H1 (cell line): ENCODE measurements around the gene INCENP. TPM values are rescaled to one million over a fixed set of nuclear protein-coding genes. Genes with fewer than 3 reads are reported as not detected.
A peak's percentile ranks its signal among the peaks of the same experiment; 100 is the strongest.

Source experiments
- CTCF ChIA-PET: fragments of 300-600 bp; sonication (Branson Sonifier 250); formaldehyde crosslinking; loops from one replicate; lab custom pipeline; 2021; ENCODE audit not compliant: partially characterized antibody; lab: Charles Lee
- POLR2A ChIA-PET: fragments of 300-600 bp; sonication (Branson Sonifier 250); formaldehyde crosslinking; loops from one replicate; lab custom pipeline; 2021; ENCODE audit warnings: inconsistent platforms; ENCODE audit not compliant: partially characterized antibody; lab: Charles Lee
- DNase-seq, 2 experiments: peaks; one replicate each; pipeline versions ENCODE4 v3.0.0 to v3.0.0-alpha.2; 2010 to 2022; ENCODE audit warnings: low spot score in 2 of 2, low read depth in 1 of 2, mixed read lengths in 1 of 2
- FAIRE-seq: peaks from 2 replicates; lab custom pipeline; 2011; peaks lifted over from hg19 to GRCh38; lab: Jason Lieb, UNC
- H2AFZ ChIP-seq: 2 replicates; pipeline ENCODE4 v1.8.1; 2012; ENCODE audit warnings: low read length, inconsistent platforms
- H2AK5ac ChIP-seq: 2 replicates; pipeline ENCODE4 v1.6.1; 2013; ENCODE audit warnings: low read depth, low read length
- H2BK120ac ChIP-seq: replicated peaks from 2 replicates; pipeline ENCODE3; 2013; ENCODE audit warnings: low read depth, low read length, inconsistent platforms
- H2BK12ac ChIP-seq: 2 replicates; pipeline ENCODE4 v1.6.1; 2013; ENCODE audit warnings: low read depth, low read length
- H2BK15ac ChIP-seq: 2 replicates; pipeline ENCODE4 v1.6.1; 2013; ENCODE audit warnings: low read length
- H2BK20ac ChIP-seq: 2 replicates; pipeline ENCODE4 v1.6.1; 2013; ENCODE audit warnings: low read length
- H2BK5ac ChIP-seq: 2 replicates; pipeline ENCODE4 v1.6.1; 2013; ENCODE audit warnings: low read depth, low read length
- H3K14ac ChIP-seq: 2 replicates; pipeline ENCODE4 v1.6.1; 2013; ENCODE audit warnings: inconsistent platforms; ENCODE audit not compliant: insufficient read length
- H3K18ac ChIP-seq: 2 replicates; pipeline ENCODE4 v1.6.1; 2013; ENCODE audit warnings: low read length; ENCODE audit errors: extremely low read depth
- H3K23ac ChIP-seq: 2 replicates; pipeline ENCODE4 v1.6.1; 2013; ENCODE audit warnings: inconsistent platforms; ENCODE audit not compliant: insufficient read length
- H3K23me2 ChIP-seq: 2 replicates; pipeline ENCODE4 v1.6.1; 2013; ENCODE audit warnings: low read depth, low read length
- H3K27ac ChIP-seq: 2 replicates; pipeline ENCODE4 v1.6.1; 2011; ENCODE audit warnings: low read depth, low read length, inconsistent platforms
- H3K27me3 ChIP-seq, 4 experiments: replicated peaks in 1 of 4; 1 replicate in 1 of 4; 2 replicates in 3 of 4; pipeline versions ENCODE4 v1.6.1 to v1.8.1; 2011 to 2013; ENCODE audit warnings: low read length in 3 of 4, mild to moderate bottlenecking in 3 of 4, inconsistent platforms in 2 of 4, mixed read lengths in 2 of 4, moderate library complexity in 1 of 4; ENCODE audit not compliant: control insufficient read depth in 3 of 4, insufficient read depth in 3 of 4; ENCODE audit errors: extremely low read depth in 1 of 4
- H3K36me3 ChIP-seq, 4 experiments: 2 replicates each; pipeline versions ENCODE4 v1.6.1 to v1.8.1; 2011 to 2013; ENCODE audit warnings: mild to moderate bottlenecking in 4 of 4, low read length in 3 of 4, moderate library complexity in 2 of 4, control low read depth in 1 of 4, inconsistent platforms in 1 of 4; ENCODE audit not compliant: insufficient read depth in 4 of 4, control insufficient read depth in 2 of 4
- H3K4ac ChIP-seq: replicated peaks from 2 replicates; pipeline ENCODE3; 2013; ENCODE audit warnings: low read length, low read depth, mixed read lengths, inconsistent platforms; ENCODE audit not compliant: insufficient read length
- H3K4me1 ChIP-seq, 4 experiments: replicated peaks in 1 of 4; 1 replicate in 1 of 4; 2 replicates in 3 of 4; pipeline versions ENCODE4 v1.6.1 to v1.8.1; 2011 to 2013; ENCODE audit warnings: low read length in 3 of 4, inconsistent platforms in 2 of 4, mixed read lengths in 1 of 4; ENCODE audit not compliant: insufficient read depth in 4 of 4, control insufficient read depth in 3 of 4
- H3K4me2 ChIP-seq, 2 experiments: 2 replicates each; pipeline versions ENCODE4 v1.6.1 to v1.8.1; 2011 to 2013; ENCODE audit warnings: low read depth in 2 of 2, low read length in 2 of 2, control low read depth in 1 of 2, inconsistent platforms in 1 of 2, mild to moderate bottlenecking in 1 of 2; ENCODE audit not compliant: insufficient read depth in 1 of 2
- H3K4me3 ChIP-seq, 4 experiments: fragments of 200-600, 300-600 bp in 1 of 4; sonication (generic), shearing (Covaris generic), sonication (Bioruptor Twin) in 1 of 4; 2 replicates each; pipeline versions ENCODE4 v1.5.1 to v1.8.1; 2011 to 2016; ENCODE audit warnings: low read length in 4 of 4, low read depth in 3 of 4, control low read depth in 2 of 4, inconsistent platforms in 2 of 4, mild to moderate bottlenecking in 2 of 4, mixed read lengths in 1 of 4, moderate library complexity in 1 of 4; ENCODE audit not compliant: insufficient read depth in 2 of 4; ENCODE audit errors: extremely low read depth in 1 of 4
- H3K56ac ChIP-seq: replicated peaks from 2 replicates; pipeline ENCODE3; 2013; ENCODE audit warnings: low read depth, mild to moderate bottlenecking, mixed read lengths, low read length, inconsistent platforms; ENCODE audit not compliant: insufficient read length
- H3K79me1 ChIP-seq: 2 replicates; pipeline ENCODE4 v1.6.1; 2013; ENCODE audit warnings: low read depth, low read length, control low read depth
- H3K79me2 ChIP-seq, 2 experiments: 2 replicates each; pipeline versions ENCODE4 v1.6.1 to v1.8.1; 2012 to 2013; ENCODE audit warnings: low read length in 2 of 2, mild to moderate bottlenecking in 2 of 2, inconsistent platforms in 1 of 2; ENCODE audit not compliant: insufficient read depth in 2 of 2, control insufficient read depth in 1 of 2
- H3K9ac ChIP-seq, 4 experiments: replicated peaks in 1 of 4; 1 replicate in 1 of 4; 2 replicates in 3 of 4; pipeline versions ENCODE4 v1.6.1 to v1.8.1; 2011 to 2013; ENCODE audit warnings: low read depth in 3 of 4, low read length in 3 of 4, control low read depth in 2 of 4, mild to moderate bottlenecking in 2 of 4, moderate library complexity in 2 of 4, inconsistent platforms in 1 of 4; ENCODE audit errors: extremely low read depth in 1 of 4
- H3K9me3 ChIP-seq, 2 experiments: 2 replicates each; pipeline versions ENCODE4 v1.6.1 to v1.8.1; 2012 to 2013; ENCODE audit warnings: mild to moderate bottlenecking in 2 of 2, moderate library complexity in 2 of 2, control low read depth in 1 of 2, inconsistent platforms in 1 of 2, low read depth in 1 of 2, low read length in 1 of 2, mixed read lengths in 1 of 2; ENCODE audit not compliant: insufficient read depth in 2 of 2
- H4K20me1 ChIP-seq, 2 experiments: replicated peaks in 1 of 2; 2 replicates each; pipeline versions ENCODE3 to v1.8.1; 2011 to 2013; ENCODE audit warnings: inconsistent platforms in 2 of 2, low read length in 2 of 2, mild to moderate bottlenecking in 1 of 2; ENCODE audit not compliant: insufficient read depth in 2 of 2, control insufficient read depth in 1 of 2
- H4K5ac ChIP-seq: 2 replicates; pipeline ENCODE4 v1.6.1; 2013; ENCODE audit warnings: low read length, low read depth, mixed read lengths, inconsistent platforms; ENCODE audit not compliant: insufficient read length
- H4K8ac ChIP-seq: 2 replicates; pipeline ENCODE4 v1.8.0; 2013; ENCODE audit warnings: mild to moderate bottlenecking, moderate library complexity, low read length, inconsistent platforms; ENCODE audit not compliant: insufficient read depth; ENCODE audit errors: extremely low read depth
- H4K91ac ChIP-seq: replicated peaks from 2 replicates; pipeline ENCODE3; 2013; ENCODE audit warnings: low read length, mixed read lengths, inconsistent platforms; ENCODE audit not compliant: insufficient read length
- CTBP2 ChIP-seq: IDR thresholded peaks from 2 replicates; pipeline ENCODE4 v1.7.0; 2011; ENCODE audit warnings: borderline replicate concordance, mild to moderate bottlenecking, moderate library complexity, mixed read lengths, low read length; ENCODE audit not compliant: insufficient read depth, insufficient read length
- HDAC2 ChIP-seq, 2 experiments: fragments of 300-600 bp in 1 of 2; sonication (generic) in 1 of 2; IDR thresholded peaks; 2 replicates each; pipeline ENCODE4 v1.6.1; 2011 to 2012; ENCODE audit warnings: low read depth in 2 of 2, low read length in 2 of 2, mild to moderate bottlenecking in 2 of 2, moderate library complexity in 2 of 2, borderline replicate concordance in 1 of 2, inconsistent platforms in 1 of 2
- KDM4A ChIP-seq: IDR thresholded peaks from one replicate; pipeline ENCODE4 v1.7.1; 2012; ENCODE audit warnings: low read depth, mild to moderate bottlenecking, moderate library complexity, low read length, inconsistent platforms; ENCODE audit not compliant: severe bottlenecking
- PHF8 ChIP-seq: fragments of 200-600 bp; sonication (generic); conservative IDR thresholded peaks from 2 replicates; pipeline ENCODE4 v1.7.1; 2012; ENCODE audit warnings: low read depth, mild to moderate bottlenecking, inconsistent platforms, low read length, moderate library complexity
- SIN3A ChIP-seq, 2 experiments: IDR thresholded peaks in 1 of 2; conservative IDR thresholded peaks in 1 of 2; 2 replicates each; pipeline ENCODE4 v1.6.1; 2011 to 2012; ENCODE audit warnings: low read length in 2 of 2, improper control_type of control experiment in 1 of 2, low read depth in 1 of 2, mild to moderate bottlenecking in 1 of 2
- SIX5 ChIP-seq: IDR thresholded peaks from 2 replicates; pipeline ENCODE4 v1.6.1; 2011; ENCODE audit warnings: mild to moderate bottlenecking, low read depth, low read length
- ZNF274 ChIP-seq: IDR thresholded peaks from 2 replicates; pipeline ENCODE4 v1.7.0; 2012; ENCODE audit warnings: low read length, borderline replicate concordance; ENCODE audit errors: extremely low read depth
- WGBS, 2 experiments: shearing (Covaris generic) in 1 of 2; methylation state at CpG; one replicate each; pipeline versions ENCODE4 v1.1.6 to v1.1.7; 2013 to 2015; ENCODE audit warnings: low lambda C conversion rate in 2 of 2, mixed read lengths in 2 of 2, inconsistent platforms in 1 of 2, low coverage in 1 of 2, missing lambda C conversion rate in 1 of 2; ENCODE audit not compliant: insufficient replicate concordance in 2 of 2, insufficient coverage in 1 of 2, insufficient read length in 1 of 2; ENCODE audit errors: extremely low coverage in 1 of 2, missing lambda C conversion rate in 1 of 2; 5-methylcytosine and 5-hydroxymethylcytosine counted together
- polyA plus RNA-seq, 7 experiments: library from polyadenylated mRNA; depleted of rRNA in 3 of 7; stranded (reverse) in 5 of 7; unstranded in 2 of 7; fragments of >200 nt in 5 of 7; fragments of 200-250 nt in 2 of 7; gene quantifications; 1 replicate in 5 of 7; 2 replicates in 1 of 7; 4 replicates in 1 of 7; pipeline versions ENCODE4 v1.2.1 to v1.2.3, GENCODE V29; 2011 to 2013; ENCODE audit warnings: missing spikeins in 2 of 7, mixed read lengths in 2 of 7
- total RNA-seq: library from RNA; stranded (reverse); fragmentation: NEBNext Ultra II Directional; extraction: Animal tissue kit (Norgen Biotek cat#: 25700); gene quantifications from 2 replicates; pipeline ENCODE4 v1.2.1, GENCODE V29; 2021
- TF ChIP-seq, protein P1 (sequence below): IDR thresholded peaks from 2 replicates; pipeline ENCODE4 v1.6.1; 2011; ENCODE audit warnings: low read depth, mild to moderate bottlenecking, low read length; ENCODE audit not compliant: insufficient read depth

The INCENP gene
- total and polyA plus RNA-seq, 2 of the 8 experiments (the other 6 are each of a cell fraction or from before 2014, with no cell fraction given) = 25.4 to 132 TPM

DNA sequence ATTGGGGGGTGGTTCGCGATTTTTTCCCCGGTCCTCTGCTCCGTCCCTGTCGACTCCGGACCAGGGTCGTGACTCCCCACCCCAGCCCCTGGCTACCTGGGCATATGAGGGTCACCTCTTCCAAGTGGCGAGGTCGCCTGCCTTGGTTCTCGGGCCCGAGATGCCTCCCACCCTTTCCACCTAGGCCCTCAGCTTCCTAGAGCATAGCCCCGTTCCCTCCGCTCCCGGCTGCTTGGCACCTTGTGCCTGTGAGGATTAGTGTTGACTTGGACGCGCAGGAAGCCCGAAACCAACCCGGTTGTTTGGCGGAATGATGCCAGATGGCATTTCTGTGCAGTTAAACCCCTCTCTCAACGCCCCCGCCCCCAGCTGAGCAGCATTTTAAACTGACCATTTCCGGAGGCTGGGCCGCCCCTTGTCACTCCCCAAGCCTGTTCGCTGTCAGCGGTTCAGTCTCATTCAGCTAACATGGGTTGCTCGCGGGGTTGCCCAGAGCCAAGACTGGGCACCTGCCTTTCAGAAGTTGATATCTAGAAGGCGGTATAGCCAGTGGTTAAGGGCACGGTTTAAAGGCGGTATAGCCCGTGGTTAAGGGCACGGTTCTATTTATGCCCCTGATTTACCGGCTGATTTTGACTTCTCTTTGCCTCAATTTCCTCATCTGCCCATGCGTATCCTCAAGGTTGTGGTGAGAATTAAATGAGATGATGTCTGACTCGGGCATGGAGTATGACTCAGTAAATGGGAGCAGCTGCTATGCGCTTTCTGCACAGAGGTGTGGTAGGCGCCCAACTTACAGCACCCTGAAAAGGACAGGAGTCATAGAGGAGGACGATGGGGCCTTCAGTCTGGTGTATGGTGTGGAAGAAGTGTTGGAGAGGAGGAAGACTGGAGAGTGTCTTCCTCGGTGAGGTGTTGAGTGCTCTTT is 639 bp downstream of the INCENP start:
- Histone ChIP-seq H4K20me1 (peaks cover 19 to 27% of the 10 kb centered on the region in 2 experiments), H3K27me3 (no peaks in the 10 kb centered on the region), H3K9ac (peak overlapping the region; percentile 66 to 74 (median 70)), H3K18ac (peak overlapping the region; percentile 86), H2BK5ac (peak overlapping the region; percentile 85), H2BK15ac (no peak overlapping the region), H4K91ac (peak overlapping the region; percentile 52), H3K9me3 (no peaks in the 10 kb centered on the region), H2AK5ac (peak overlapping the region; percentile 47; the same call in 1 of the 2 replicates), H3K36me3 (peaks cover 7 to 15% (median 10%) of the 10 kb centered on the region in 4 experiments; a peak in 7 of 8 replicates), H3K23me2 (peaks cover 9% of the 10 kb centered on the region), H3K4me2 (peak overlapping the region; percentile 89 to 95), H2BK20ac (no peak overlapping the region), H3K23ac (no peak overlapping the region), H2BK12ac (peak overlapping the region; percentile 27; the same call in 1 of the 2 replicates), H3K56ac (peak overlapping the region; percentile 78), H2AFZ (no peak overlapping the region), H3K27ac (peak overlapping the region; percentile 39; the same call in 1 of the 2 replicates), H3K4ac (peak overlapping the region; percentile 65), H3K14ac (no peak overlapping the region), H3K79me1 (peaks cover 24% of the 10 kb centered on the region), H3K79me2 (peaks cover 34 to 55% of the 10 kb centered on the region in 2 experiments), H4K8ac (peak overlapping the region; percentile 59), H3K4me3 (peak overlapping the region; percentile 67 to 98 (median 98)), H3K4me1 (peaks cover 0 to 11% (median 7%) of the 10 kb centered on the region in 4 experiments; a peak in 5 of 7 replicates), H2BK120ac (no peak overlapping the region), H4K5ac (peak overlapping the region; percentile 86)
- 11% methylated on average over 38 of the region's 39 CpGs; no CpG with 5 or more reads in 1 of the 2 experiments for WGBS, 2 experiments
- FAIRE-seq (no peak), DNase-seq (no peak)
- ChIA-PET POLR2A (interaction anchor here (1.0 to 2.0 kb wide), 5 partner anchors 9 to 332 kb away, joined by 3 to 7 read pairs (median 4); partner anchors contain the start of genes FEN1, FTH1 and TMEM258), CTCF (interaction anchor here (1.1 to 1.3 kb wide), 2 partner anchors 20 to 226 kb away, joined by 3 read pairs; no protein-coding TSS in a partner anchor)
- TF ChIP-seq, protein P1, sequence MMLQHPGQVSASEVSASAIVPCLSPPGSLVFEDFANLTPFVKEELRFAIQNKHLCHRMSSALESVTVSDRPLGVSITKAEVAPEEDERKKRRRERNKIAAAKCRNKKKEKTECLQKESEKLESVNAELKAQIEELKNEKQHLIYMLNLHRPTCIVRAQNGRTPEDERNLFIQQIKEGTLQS = no peak
- TF ChIP-seq CTBP2 (no peak), SIN3A (conservative IDR thresholded peaks at IDR 0.05 in 1 of 2, IDR thresholded peaks at IDR 0.05 in 1 of 2; ENCODE audit: low read depth in 1 of 2, low read length in 2 of 2) (0 out of 4 replicates have a peak, but pooled peaks of 1 of the 2 experiments have one; percentile 69), PHF8 (no peak), ZNF274 (no peak), SIX5 (no peak), KDM4A (peak; percentile 44), HDAC2 (IDR thresholded peaks at IDR 0.05; ENCODE audit: borderline replicate concordance in 1 of 2, low read depth in 2 of 2, low read length in 2 of 2) (0 out of 4 replicates have a peak, but pooled peaks of 1 of the 2 experiments have one; percentile 26)
